ENCODE data around the gene MFSD2A.
"Not testable (repeated sequence)": the region's sequence is repeated elsewhere in the genome, so short reads cannot be mapped to it uniquely, and the experiment has no call there.

Gene MFSD2A

DNA sequence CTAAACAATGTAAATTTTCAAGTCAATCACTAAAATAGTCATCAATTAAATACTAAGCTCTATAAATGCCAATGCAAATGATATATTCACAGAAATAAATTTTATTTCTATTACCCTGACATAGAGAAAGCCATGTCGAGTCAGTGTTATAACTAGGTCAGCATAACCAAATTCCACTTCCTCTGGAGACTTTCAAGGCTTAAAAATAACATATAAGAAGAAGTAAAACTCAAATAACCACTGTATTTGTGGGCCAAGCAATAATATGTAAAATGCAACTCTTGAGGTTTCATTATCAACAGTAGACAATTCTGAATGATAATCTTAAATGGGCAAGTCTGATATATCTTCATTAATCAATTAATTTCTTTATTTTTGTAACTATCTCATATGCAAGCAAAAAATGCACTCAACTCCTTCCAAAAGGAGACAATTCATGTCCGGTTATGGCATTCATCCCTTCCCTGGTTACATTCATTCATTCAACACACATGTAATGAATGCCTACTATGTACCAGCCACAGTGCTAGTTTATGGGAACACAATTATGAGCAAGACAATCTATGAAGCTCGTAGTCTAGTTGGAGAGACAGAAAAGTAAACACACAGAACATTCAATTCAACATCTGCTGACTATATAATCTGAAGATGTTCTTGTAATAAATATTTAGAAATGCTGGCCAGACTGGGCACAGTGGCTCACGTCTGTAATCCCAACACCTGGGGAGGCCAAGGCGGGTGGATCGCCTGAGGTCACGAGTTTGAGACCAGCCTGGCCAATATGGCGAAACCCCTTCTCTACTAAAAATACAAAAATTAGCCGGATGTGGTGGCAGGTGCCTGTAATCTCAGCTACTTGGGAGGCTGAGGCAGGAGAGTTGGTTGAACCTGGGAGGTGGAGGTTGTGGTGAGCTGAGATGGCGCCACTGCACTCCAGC lies 48.5 kb downstream of the MFSD2A start:
- no peak for DNase-seq (ENCODE audit: low read depth, low spot score)

DNA sequence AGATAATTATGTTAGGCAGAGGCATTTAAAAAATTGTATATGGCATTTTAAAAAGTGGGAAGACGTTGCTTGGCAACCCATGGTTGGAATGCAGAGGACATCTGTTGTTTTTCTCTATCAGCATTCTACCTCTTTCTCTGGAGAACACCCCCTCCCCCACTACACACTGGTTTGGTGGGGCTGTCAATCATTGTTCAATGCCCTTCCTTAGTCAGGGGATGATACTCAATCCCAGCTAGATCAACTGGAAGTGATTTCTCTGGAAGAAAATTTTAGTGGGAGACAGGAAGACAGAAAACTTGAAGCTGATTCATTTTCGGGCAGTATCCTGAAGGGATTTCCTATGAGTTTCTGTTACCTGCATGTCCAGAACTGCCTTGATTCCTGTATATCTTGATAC lies 49.9 kb downstream of the MFSD2A start:
- no peak for DNase-seq (ENCODE audit: low read depth, low spot score)

DNA sequence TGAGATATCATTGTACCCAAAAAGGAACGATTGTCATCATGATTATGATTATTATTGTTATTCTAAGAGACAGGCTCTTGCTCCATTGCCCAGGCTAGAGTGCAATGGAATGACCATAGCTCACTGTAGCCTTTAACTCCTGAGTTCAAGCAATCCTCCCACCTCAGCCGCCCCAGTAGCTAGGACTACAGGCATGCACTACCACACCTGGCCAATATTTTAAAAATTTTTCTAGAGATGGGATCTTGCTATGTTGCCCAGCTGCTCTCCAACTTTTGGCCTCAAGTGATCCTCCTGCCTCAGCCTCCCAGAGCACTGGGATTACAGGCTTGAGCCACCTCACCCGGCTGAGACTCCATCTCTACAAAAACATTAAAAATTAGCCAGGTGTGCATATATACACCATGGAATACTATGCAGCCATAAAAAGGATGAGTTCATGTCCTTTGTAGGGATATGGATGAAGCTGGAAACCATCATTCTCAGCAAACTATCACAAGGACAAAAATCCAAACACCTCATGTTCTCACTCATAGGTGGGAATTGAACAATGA lies 52.6 kb downstream of the MFSD2A start:
- not testable (repeated sequence) for DNase-seq (ENCODE audit: low read depth, low spot score)

- DNase-seq (ENCODE audit: low read depth, low spot score) = no peak
These were observed 56.3 kb downstream of the MFSD2A start for GRCh38 chr1:40011198-40011597.

GRCh38 chr1:40014253-40014706 lies 59.3 kb downstream of the MFSD2A start:
- no peak for DNase-seq (ENCODE audit: low read depth, low spot score)

DNA sequence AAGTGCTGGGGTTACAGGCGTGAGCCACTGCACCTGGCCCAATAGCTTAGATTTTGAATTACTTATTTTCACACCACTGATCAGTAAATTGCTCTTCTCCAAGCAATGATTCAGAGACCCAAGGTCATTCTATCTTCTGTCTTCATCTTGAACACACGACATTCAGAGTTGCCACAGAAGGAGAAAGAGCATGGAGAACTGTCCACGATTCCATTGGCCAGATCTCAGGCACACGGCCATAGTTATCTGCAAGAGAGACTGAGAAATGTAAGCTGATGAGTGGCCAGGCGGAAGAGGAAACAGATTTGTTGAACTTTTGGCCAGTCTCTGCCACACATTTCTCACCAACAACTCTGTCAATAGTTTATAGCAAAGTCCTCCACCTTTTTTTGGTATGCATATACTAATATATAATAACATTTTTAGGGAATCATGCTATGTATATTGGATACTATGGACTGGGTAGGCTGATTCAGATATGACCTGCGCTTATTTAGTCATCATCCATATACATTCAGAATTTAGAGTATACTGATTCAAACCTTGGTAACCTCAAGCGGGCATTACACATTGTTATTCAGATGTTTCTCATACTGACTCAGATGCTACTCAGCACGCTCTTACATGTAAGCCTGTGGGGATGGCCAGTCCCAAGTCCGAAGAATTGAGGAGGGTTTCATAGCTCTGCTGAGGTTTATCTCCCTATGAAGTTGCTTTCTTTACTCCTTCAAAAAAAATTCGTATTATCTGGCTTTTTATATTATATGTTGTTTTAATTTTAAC lies 60.1 kb downstream of the MFSD2A start:
- no peak for DNase-seq (ENCODE audit: low read depth, low spot score)

GRCh38 chr1:40017951-40018575 lies 63.1 kb downstream of the MFSD2A start:
- no peak for DNase-seq (ENCODE audit: low read depth, low spot score)

Data from iPS DF 19.7 (cell line).